Common myeloid progenitor, CD34-positive (primary cell): Measurements from ENCODE around the gene MACROH2A2.

Experiments used
- CTCF ChIA-PET: fragments of 350-600 bp; sonication (Branson Sonifier 250); formaldehyde crosslinking; loops from one replicate; lab custom pipeline; 2021; ENCODE audit warnings: antibody characterized with exemption; lab: Charles Lee
- POLR2A ChIA-PET: fragments of 350-600 bp; sonication (Branson Sonifier 250); formaldehyde crosslinking; loops from one replicate; lab custom pipeline; 2021; ENCODE audit warnings: antibody characterized with exemption; lab: Charles Lee
- DNase-seq, 3 donors: peaks; one replicate each; pipeline versions ENCODE4 v3.0.0 to v3.0.0-alpha.2; 2013
- H3K27ac ChIP-seq, 2 experiments: 1 replicate in 1 of 2; 2 replicates in 1 of 2; pipeline ENCODE4 v1.7.0; 2013; ENCODE audit warnings: inconsistent platforms in 2 of 2, low read length in 2 of 2, mild to moderate bottlenecking in 2 of 2, low read depth in 1 of 2, moderate library complexity in 1 of 2; ENCODE audit not compliant: severe bottlenecking in 2 of 2, insufficient read depth in 1 of 2, poor library complexity in 1 of 2
- H3K27me3 ChIP-seq, 5 experiments: replicated peaks in 2 of 5; 1 replicate in 3 of 5; 2 replicates in 2 of 5; pipeline versions ENCODE4 v1.6.1 to v1.7.0; 2013; ENCODE audit warnings: low read length in 4 of 5, mild to moderate bottlenecking in 2 of 5, moderate library complexity in 2 of 5, inconsistent platforms in 1 of 5; ENCODE audit not compliant: insufficient read depth in 5 of 5, control insufficient read depth in 4 of 5
- H3K36me3 ChIP-seq, 4 experiments: 1 replicate in 2 of 4; 2 replicates in 2 of 4; pipeline versions ENCODE4 v1.6.1 to v1.7.0; 2013; ENCODE audit warnings: low read length in 3 of 4, control low read depth in 1 of 4, mild to moderate bottlenecking in 1 of 4; ENCODE audit not compliant: control insufficient read depth in 4 of 4, insufficient read depth in 4 of 4
- H3K4me1 ChIP-seq, 4 experiments: 1 replicate in 3 of 4; 2 replicates in 1 of 4; pipeline versions ENCODE4 v1.6.1 to v1.7.1; 2013; ENCODE audit warnings: low read length in 3 of 4, mild to moderate bottlenecking in 3 of 4, control low read depth in 1 of 4, inconsistent platforms in 1 of 4, moderate library complexity in 1 of 4; ENCODE audit not compliant: control insufficient read depth in 4 of 4, insufficient read depth in 4 of 4; ENCODE audit errors: control extremely low read depth in 1 of 4
- H3K4me3 ChIP-seq, 7 experiments: 1 replicate in 4 of 7; 2 replicates in 3 of 7; pipeline versions ENCODE4 v1.5.1 to v1.7.0; 2013; ENCODE audit warnings: mild to moderate bottlenecking in 7 of 7, low read length in 6 of 7, moderate library complexity in 6 of 7, inconsistent platforms in 2 of 7, low read depth in 2 of 7, control low read depth in 1 of 7; ENCODE audit not compliant: insufficient read depth in 4 of 7, control insufficient read depth in 1 of 7; ENCODE audit errors: extremely low read depth in 1 of 7
- H3K9me3 ChIP-seq, 5 experiments: 1 replicate in 4 of 5; 2 replicates in 1 of 5; pipeline versions ENCODE4 v1.6.1 to v1.7.1; 2013; ENCODE audit warnings: low read length in 4 of 5, mild to moderate bottlenecking in 2 of 5, inconsistent platforms in 1 of 5, low read depth in 1 of 5, moderate library complexity in 1 of 5; ENCODE audit not compliant: control insufficient read depth in 4 of 5, insufficient read depth in 2 of 5; ENCODE audit errors: control extremely low read depth in 1 of 5
- WGBS: methylation state at CpG from one replicate; pipeline ENCODE4 v1.1.5; 2013; ENCODE audit not compliant: insufficient coverage; 5-methylcytosine and 5-hydroxymethylcytosine counted together

Gene MACROH2A2

GRCh38 chr10:70145666-70146488 is 93.2 kb downstream of the MACROH2A2 start:
- Histone ChIP-seq H3K36me3 (peaks cover 2 to 14% (median 8%) of the 10 kb centered on the region in 4 experiments), H3K4me3 (peak overlapping the region; percentile 48 to 82 (median 76)), H3K27me3 (peaks cover 0 to 3% (median 0%) of the 10 kb centered on the region in 5 experiments), H3K27ac (peak overlapping the region in 1 of 2 experiments; percentile 58), H3K4me1 (peaks cover 3 to 28% (median 22%) of the 10 kb centered on the region in 4 experiments), H3K9me3 (no peaks in the 10 kb centered on the region)
- WGBS: 0% methylated on average over 86 of the region's 98 CpGs
- DNase-seq: peak; percentile 78 to 88 (median 85)
- CTCF ChIA-PET: interaction anchor here (0.6 to 5.8 kb wide), 26 partner anchors 10 to 1688 kb away, joined by 3 to 92 read pairs (median 5); partner anchors contain the start of gene SAR1A
- POLR2A ChIA-PET: interaction anchor here (0.6 kb wide), 1 partner anchor 711 kb away, joined by 3 read pairs; no protein-coding TSS in a partner anchor

DNA sequence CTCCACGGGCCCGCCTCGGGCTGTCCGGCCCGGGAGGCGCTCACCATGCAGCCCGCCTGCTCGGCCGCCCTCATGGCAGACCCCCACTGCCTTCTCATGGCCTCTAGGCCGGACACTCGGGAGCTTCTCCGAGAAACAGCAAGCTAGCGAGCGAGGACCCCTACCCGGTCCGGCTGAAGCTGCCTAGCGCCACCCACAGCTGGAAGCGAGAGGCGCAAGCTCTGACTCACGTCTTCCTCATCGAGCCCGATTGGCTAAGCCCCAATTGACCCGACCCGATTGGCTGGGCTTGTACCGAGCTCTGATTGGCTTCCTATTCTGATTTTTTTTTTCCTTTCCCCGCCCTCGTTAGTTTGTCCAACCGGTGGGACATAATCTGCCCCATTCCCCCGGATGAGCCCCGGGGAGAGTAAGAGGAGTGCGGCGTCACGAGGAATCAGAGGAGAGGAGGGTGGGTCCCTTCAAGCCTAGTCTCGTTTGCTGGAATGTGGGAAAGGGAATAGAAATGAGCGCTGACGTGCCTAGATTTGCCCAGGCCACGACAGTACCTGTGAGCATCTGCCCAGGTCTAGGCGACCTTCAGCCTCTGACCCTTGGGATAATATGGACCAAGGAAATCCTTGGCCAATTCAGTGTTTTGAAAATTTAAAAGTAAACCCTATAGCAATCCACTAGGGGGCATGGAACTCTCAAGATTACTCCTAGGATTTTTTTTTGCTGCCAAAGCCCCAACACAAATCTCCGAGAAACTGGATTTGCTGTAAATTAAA is 94.0 kb downstream of the MACROH2A2 start, which contains the start of gene TYSND1:
Gene TYSND1 (minus strand): TSS at position 212 of the 770 bp plus-strand sequence. CDS start 114 bp downstream, at position 98.
- H3K4me1 ChIP-seq: peaks cover 3 to 28% (median 22%) of the 10 kb centered on the region in 4 experiments

GRCh38 chr10:70147259-70147625 is 94.6 kb downstream of the MACROH2A2 start:
- H3K4me3 ChIP-seq: peak overlapping the region in 3 of 7 experiments; percentile 68 to 77 (median 76)
- ChIA-PET CTCF (interaction anchor here (0.7 to 5.8 kb wide), 15 partner anchors 9 to 189 kb away, joined by 3 to 92 read pairs (median 6); partner anchors contain the start of gene SAR1A), POLR2A (no interaction called here)
- DNase-seq: no peak
- H3K27me3 ChIP-seq: peaks cover 0 to 3% (median 0%) of the 10 kb centered on the region in 5 experiments
- peaks cover 3 to 28% (median 22%) of the 10 kb centered on the region in 4 experiments for H3K4me1 ChIP-seq
- no peaks in the 10 kb centered on the region for H3K9me3 ChIP-seq
- no peak overlapping the region for H3K27ac ChIP-seq
- H3K36me3 ChIP-seq: peaks cover 2 to 26% (median 17%) of the 10 kb centered on the region in 4 experiments
- 67% methylated on average over 1 of the region's 2 CpGs for WGBS

More for the DNA sequence above, 94.0 kb downstream of the MACROH2A2 start, which contains the start of gene TYSND1:
- Histone ChIP-seq H3K27me3 (peaks cover 0 to 3% (median 0%) of the 10 kb centered on the region in 5 experiments), H3K9me3 (no peaks in the 10 kb centered on the region), H3K36me3 (peaks cover 2 to 21% (median 12%) of the 10 kb centered on the region in 4 experiments), H3K4me3 (peak within 1 kb of the TSS; percentile 48 to 82 (median 76)), H3K27ac (peak within 1 kb of the TSS in 1 of 2 experiments; percentile 63)
- under 1% methylated on average over 35 of the region's 39 CpGs for WGBS
- peak; percentile 95 to 98 (median 97) for DNase-seq
- ChIA-PET POLR2A (interaction anchor here (0.6 kb wide), 1 partner anchor 710 kb away, joined by 3 read pairs; no protein-coding TSS in a partner anchor), CTCF (interaction anchor here (0.6 to 5.8 kb wide), 27 partner anchors 10 to 1687 kb away, joined by 3 to 92 read pairs (median 5); partner anchors contain the start of gene SAR1A)

DNA sequence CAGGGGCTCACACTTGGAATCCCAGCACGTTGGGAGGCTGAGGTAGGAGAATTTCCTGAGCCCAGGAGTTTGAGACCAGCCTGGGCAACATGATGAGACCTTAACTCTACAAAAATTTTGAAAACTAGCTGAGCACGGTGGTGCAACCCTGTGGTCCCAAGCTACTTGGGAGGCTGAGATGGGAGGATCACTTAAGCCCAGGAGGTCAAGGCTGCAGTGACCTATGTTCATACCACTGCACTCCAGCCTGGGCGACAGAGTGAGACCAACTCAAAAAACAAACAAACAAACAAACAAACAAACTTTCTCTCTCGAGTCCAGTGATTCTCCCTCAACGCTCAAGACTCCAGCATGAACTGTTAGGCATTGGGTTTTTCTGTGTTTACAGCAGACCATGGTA is 95.9 kb downstream of the MACROH2A2 start:
- peaks cover 2 to 39% (median 26%) of the 10 kb centered on the region in 4 experiments for H3K36me3 ChIP-seq
- DNase-seq: no peak
- no peak overlapping the region for H3K4me3 ChIP-seq
- H3K4me1 ChIP-seq: peaks cover 3 to 28% (median 22%) of the 10 kb centered on the region in 4 experiments
- ChIA-PET CTCF (interaction anchor here (1.7 kb wide), 1 partner anchor 31 kb away, joined by 5 read pairs; no protein-coding TSS in a partner anchor), POLR2A (no interaction called here)
- H3K27me3 ChIP-seq: peaks cover 0 to 3% (median 0%) of the 10 kb centered on the region in 5 experiments
- WGBS: 96% methylated on average over 3 of the region's 5 CpGs
- H3K27ac ChIP-seq: no peak overlapping the region
- H3K9me3 ChIP-seq: no peaks in the 10 kb centered on the region

DNA sequence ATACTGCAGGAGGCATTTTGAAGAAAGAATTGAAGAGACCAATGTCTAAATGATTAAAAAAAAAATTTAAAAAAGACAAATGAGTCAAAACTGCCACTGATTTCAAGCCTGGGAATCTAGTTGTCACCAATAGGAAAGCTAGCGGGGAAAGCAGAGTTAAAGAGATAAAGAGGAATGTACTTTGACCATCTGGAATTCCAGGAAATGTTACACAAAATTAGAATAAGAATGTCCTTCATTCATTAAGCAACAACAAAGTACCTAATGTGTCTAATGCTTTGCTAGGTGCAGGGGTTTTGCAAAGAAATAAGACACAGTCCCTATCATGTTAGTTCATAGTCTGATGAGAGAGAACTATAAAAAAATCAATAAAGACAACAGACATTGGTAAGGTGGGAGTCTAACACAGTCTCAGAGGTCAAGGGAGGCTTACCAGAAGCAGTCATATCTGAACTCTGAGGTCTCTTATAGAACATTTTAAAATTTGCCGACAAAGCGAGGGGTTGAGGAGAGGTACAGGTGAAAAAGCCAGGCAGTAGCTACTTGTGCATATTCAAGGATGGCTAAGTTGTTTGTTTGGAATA is 102.7 kb downstream of the MACROH2A2 start:
- no peak overlapping the region for H3K27ac ChIP-seq
- no peak for DNase-seq
- H3K36me3 ChIP-seq: peaks cover 20 to 76% (median 55%) of the 10 kb centered on the region in 4 experiments
- no peaks in the 10 kb centered on the region for H3K27me3 ChIP-seq
- CTCF ChIA-PET: interaction anchor here (3.8 kb wide), 1 partner anchor 9 kb away, joined by 18 read pairs; the partner anchor contains the start of gene TYSND1
- WGBS: 40% methylated on average over 2 of the region's 3 CpGs
- H3K4me3 ChIP-seq: no peak overlapping the region
- POLR2A ChIA-PET: no interaction called here
- H3K4me1 ChIP-seq: no peaks in the 10 kb centered on the region
- H3K9me3 ChIP-seq: no peaks in the 10 kb centered on the region

DNA sequence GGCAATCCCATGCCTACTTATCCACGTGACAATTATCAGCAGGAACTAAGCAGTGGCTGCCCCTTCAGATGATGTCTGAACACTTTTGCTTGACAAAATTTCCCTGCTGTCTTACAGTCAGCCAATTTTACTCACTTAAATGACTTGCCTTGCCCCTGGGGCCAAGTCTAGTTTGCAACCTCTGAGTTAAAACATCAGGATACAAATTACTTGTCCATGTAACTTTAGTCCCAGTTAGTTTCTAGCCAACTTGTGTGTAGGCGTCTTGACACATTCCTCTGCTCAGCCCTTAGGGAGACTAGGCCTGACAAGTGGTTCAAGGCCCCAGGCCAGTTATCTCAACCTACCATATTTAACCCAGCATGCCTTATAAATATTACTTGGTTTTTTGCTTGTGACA is 105.5 kb downstream of the MACROH2A2 start:
- Histone ChIP-seq H3K4me3 (no peak overlapping the region), H3K27me3 (no peaks in the 10 kb centered on the region), H3K27ac (no peak overlapping the region), H3K36me3 (peaks cover 18 to 59% (median 42%) of the 10 kb centered on the region in 4 experiments), H3K9me3 (no peaks in the 10 kb centered on the region), H3K4me1 (peaks cover 0 to 6% (median 6%) of the 10 kb centered on the region in 4 experiments)
- ChIA-PET CTCF (interaction anchor here (1.1 to 3.8 kb wide), 3 partner anchors 8 to 39 kb away, joined by 3 to 18 read pairs (median 3); partner anchors contain the start of gene TYSND1), POLR2A (no interaction called here)
- no peak for DNase-seq
- 93% methylated on average over 2 of the region's 2 CpGs for WGBS
